Measurements from ENCODE around the gene AGPS. TPM values are rescaled to one million over a fixed set of nuclear protein-coding genes. Genes with fewer than 3 reads are reported as not detected.

Gene AGPS
- polyA plus RNA-seq, 1 experiment: 22.6 TPM

GRCh38 chr2:177460973-177461585 lies 68.5 kb downstream of the AGPS start:
- DNase-seq (ENCODE audit: low read depth, low spot score): no peak
- ChIA-PET CTCF (interaction anchor here (0.6 to 2.6 kb wide), 3 partner anchors 29 to 312 kb away, joined by 3 to 16 read pairs (median 3); no protein-coding TSS in a partner anchor), POLR2A (no interaction called here)

GRCh38 chr2:177464549-177464948 lies 72.0 kb downstream of the AGPS start:
- ChIA-PET POLR2A (no interaction called here), CTCF (interaction anchor here (1.1 to 1.5 kb wide), 2 partner anchors 140 to 316 kb away, joined by 4 read pairs; no protein-coding TSS in a partner anchor)
- H3K4me3 ChIP-seq (ENCODE audit: low read depth, low read length): no peak overlapping the region
- H3K9me3 ChIP-seq (ENCODE audit: control insufficient read depth, insufficient read depth, low read length): peaks cover 9% of the 10 kb centered on the region
- TF ChIP-seq CTCF (IDR thresholded peaks at IDR 0.05; ENCODE audit: low read depth, low read length): no peak
- no peaks in the 10 kb centered on the region for H3K27me3 ChIP-seq (ENCODE audit: control insufficient read depth, insufficient read depth, low read length)
- no peak for DNase-seq (ENCODE audit: low read depth, low spot score)
- H3K27ac ChIP-seq (ENCODE audit: low read depth, low read length): no peak overlapping the region

More at GRCh38 chr2:177460973-177461585, 68.5 kb downstream of the AGPS start:
- Histone ChIP-seq H3K4me3 (ENCODE audit: low read depth, low read length) (no peak overlapping the region), H3K9me3 (ENCODE audit: control insufficient read depth, insufficient read depth, low read length) (peaks cover 6% of the 10 kb centered on the region), H3K27me3 (ENCODE audit: control insufficient read depth, insufficient read depth, low read length) (no peaks in the 10 kb centered on the region), H3K27ac (ENCODE audit: low read depth, low read length) (no peak overlapping the region)
- no peak for TF ChIP-seq CTCF (IDR thresholded peaks at IDR 0.05; ENCODE audit: low read depth, low read length)

GRCh38 chr2:177465400-177466138 lies 73.0 kb downstream of the AGPS start:
- TF ChIP-seq CTCF (IDR thresholded peaks at IDR 0.05; ENCODE audit: low read depth, low read length): no peak
- Histone ChIP-seq H3K9me3 (ENCODE audit: control insufficient read depth, insufficient read depth, low read length) (peaks cover 9% of the 10 kb centered on the region), H3K4me3 (ENCODE audit: low read depth, low read length) (no peak overlapping the region), H3K27me3 (ENCODE audit: control insufficient read depth, insufficient read depth, low read length) (no peaks in the 10 kb centered on the region), H3K27ac (ENCODE audit: low read depth, low read length) (no peak overlapping the region)
- POLR2A ChIA-PET: no interaction called here
- CTCF ChIA-PET: interaction anchor here (1.2 kb wide), 1 partner anchor 24 kb away, joined by 3 read pairs; no protein-coding TSS in a partner anchor
- DNase-seq (ENCODE audit: low read depth, low spot score): no peak

- Histone ChIP-seq H3K27me3 (ENCODE audit: control insufficient read depth, insufficient read depth, low read length) (no peaks in the 10 kb centered on the region), H3K4me3 (ENCODE audit: low read depth, low read length) (no peak overlapping the region), H3K9me3 (ENCODE audit: control insufficient read depth, insufficient read depth, low read length) (peaks cover 9% of the 10 kb centered on the region), H3K27ac (ENCODE audit: low read depth, low read length) (no peak overlapping the region)
- TF ChIP-seq CTCF (IDR thresholded peaks at IDR 0.05; ENCODE audit: low read depth, low read length): no peak
- CTCF ChIA-PET: no interaction called here
- POLR2A ChIA-PET: interaction anchor here (0.5 kb wide), 1 partner anchor 294 kb away, joined by 4 read pairs; no protein-coding TSS in a partner anchor
- DNase-seq (ENCODE audit: low read depth, low spot score): no peak
Measured at GRCh38 chr2:177466337-177467195, 74.0 kb downstream of the AGPS start.

Measured in AG04450 (cell line).